OCI-LY3 (cell line): ENCODE data around the gene RAN.

Source experiments
- CTCF ChIP-seq: fragments of 200-600, 300-600 bp; sonication (generic); IDR thresholded peaks from 2 replicates; pipeline ENCODE4 v1.5.1; 2014; ENCODE audit warnings: antibody characterized with exemption, low read length, low read depth
- EZH2phosphoT487 ChIP-seq: fragments of 200-600 bp; shearing (Covaris generic); IDR thresholded peaks from 2 replicates; pipeline ENCODE4 v1.6.1; 2018; ENCODE audit warnings: antibody characterized with exemption, mixed run types, low read depth

DNA sequence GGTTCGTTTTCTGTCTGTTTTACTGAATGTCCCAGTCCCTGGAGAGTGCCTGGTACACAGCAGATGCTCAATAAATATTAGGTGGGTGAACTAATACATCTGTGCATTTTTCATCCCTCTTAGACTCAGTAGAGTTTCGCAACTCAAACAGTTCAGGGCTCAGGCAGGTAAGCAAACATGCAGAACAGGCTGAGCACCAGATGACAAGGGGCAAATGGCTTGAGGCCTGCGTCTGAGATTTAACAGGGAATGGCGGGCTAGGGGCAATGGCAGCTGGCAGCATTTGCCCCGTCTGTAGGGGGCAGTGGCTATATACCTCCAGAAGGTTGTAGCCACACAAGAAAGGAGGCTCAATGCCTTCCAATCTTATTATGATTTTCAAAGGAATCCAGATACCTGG is 8.6 kb upstream of the RAN start:
- no peak for TF ChIP-seq CTCF
- TF ChIP-seq EZH2phosphoT487, result no peak
